HG02678 (cell line): ENCODE results near the gene HYPK.
"Not testable (repeated sequence)": the region's sequence is repeated elsewhere in the genome, so short reads cannot be mapped to it uniquely, and the experiment has no call there.

Experiments
- ATAC-seq: cut with Tn5 transposase; IDR thresholded peaks from one replicate; pipeline ENCODE4 v1.9.1; 2021; ENCODE audit warnings: mild to moderate bottlenecking, moderate library complexity; ENCODE audit not compliant: unreplicated experiment

Gene HYPK

GRCh38 chr15:43832485-43832884 lies 32.1 kb downstream of the HYPK start:
- ATAC-seq: not testable (repeated sequence)

- ATAC-seq: no peak
Observed at GRCh38 chr15:43845421-43845820, 45.0 kb downstream of the HYPK start.

- ATAC-seq: no peak
Observed at GRCh38 chr15:43851251-43851650, 50.9 kb downstream of the HYPK start.

GRCh38 chr15:43852607-43853006 lies 52.2 kb downstream of the HYPK start:
- ATAC-seq: no peak
